GM12872 (cell line): ENCODE data around the gene MYO3B.

Source experiments
- TF ChIP-seq, protein P1 (sequence below): IDR thresholded peaks from 3 replicates; pipeline ENCODE4 v1.5.1; 2011; ENCODE audit warnings: low read depth, mild to moderate bottlenecking, low read length, moderate library complexity; ENCODE audit not compliant: insufficient read depth

The MYO3B gene

DNA sequence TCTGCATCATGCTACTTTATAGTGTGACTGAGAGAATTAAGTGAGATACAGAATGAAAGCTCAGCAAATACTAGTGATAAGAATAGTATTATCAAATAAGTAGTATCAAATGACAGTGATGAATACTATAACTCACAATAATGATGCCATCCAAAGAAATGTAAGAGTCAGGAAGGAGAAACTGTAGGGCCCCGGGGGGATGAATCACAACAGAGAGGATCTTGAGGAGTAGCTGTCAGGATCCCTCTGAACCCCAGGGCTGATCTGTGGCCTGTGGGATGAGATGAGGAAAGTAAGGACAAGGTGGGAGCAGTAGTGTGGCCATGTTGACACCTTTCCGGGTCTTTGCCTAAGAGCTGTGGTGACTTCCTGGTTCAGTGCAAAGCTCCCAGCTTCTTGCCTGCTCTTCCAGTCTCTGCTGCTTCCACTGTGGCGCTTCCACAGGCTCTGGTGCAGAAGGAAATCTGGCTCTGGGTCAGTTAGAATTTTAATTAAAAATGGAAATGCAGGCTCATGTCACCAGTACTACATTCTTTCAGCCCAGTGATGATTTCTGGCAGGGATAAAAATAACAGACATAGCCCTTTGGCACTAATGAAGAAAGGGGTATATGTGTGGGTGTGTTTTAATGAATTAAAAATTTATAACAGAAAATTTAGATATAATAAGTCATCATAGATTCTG lies 166.9 kb downstream of the MYO3B start:
- TF ChIP-seq, protein P1, sequence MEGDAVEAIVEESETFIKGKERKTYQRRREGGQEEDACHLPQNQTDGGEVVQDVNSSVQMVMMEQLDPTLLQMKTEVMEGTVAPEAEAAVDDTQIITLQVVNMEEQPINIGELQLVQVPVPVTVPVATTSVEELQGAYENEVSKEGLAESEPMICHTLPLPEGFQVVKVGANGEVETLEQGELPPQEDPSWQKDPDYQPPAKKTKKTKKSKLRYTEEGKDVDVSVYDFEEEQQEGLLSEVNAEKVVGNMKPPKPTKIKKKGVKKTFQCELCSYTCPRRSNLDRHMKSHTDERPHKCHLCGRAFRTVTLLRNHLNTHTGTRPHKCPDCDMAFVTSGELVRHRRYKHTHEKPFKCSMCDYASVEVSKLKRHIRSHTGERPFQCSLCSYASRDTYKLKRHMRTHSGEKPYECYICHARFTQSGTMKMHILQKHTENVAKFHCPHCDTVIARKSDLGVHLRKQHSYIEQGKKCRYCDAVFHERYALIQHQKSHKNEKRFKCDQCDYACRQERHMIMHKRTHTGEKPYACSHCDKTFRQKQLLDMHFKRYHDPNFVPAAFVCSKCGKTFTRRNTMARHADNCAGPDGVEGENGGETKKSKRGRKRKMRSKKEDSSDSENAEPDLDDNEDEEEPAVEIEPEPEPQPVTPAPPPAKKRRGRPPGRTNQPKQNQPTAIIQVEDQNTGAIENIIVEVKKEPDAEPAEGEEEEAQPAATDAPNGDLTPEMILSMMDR = no peak

DNA sequence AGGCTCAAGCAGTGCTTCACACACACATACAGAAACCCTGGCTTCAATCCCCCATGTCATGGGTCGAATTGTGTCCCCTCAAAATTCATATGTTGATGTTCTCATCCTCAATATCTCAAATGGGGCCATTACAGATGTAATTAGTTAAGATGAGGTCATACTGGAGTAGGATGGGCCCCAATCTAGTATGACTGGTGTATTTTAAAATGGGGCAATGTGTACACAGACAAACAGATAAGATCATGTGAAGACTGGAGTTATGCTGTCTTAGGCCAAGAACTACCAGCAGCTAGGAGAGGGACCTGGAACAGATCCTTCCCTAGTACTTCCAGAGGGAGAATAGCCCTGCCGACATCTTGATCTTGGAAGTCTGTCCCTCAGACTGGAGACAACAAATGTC lies 167.7 kb downstream of the MYO3B start:
- TF ChIP-seq, protein P1 = no peak

DNA sequence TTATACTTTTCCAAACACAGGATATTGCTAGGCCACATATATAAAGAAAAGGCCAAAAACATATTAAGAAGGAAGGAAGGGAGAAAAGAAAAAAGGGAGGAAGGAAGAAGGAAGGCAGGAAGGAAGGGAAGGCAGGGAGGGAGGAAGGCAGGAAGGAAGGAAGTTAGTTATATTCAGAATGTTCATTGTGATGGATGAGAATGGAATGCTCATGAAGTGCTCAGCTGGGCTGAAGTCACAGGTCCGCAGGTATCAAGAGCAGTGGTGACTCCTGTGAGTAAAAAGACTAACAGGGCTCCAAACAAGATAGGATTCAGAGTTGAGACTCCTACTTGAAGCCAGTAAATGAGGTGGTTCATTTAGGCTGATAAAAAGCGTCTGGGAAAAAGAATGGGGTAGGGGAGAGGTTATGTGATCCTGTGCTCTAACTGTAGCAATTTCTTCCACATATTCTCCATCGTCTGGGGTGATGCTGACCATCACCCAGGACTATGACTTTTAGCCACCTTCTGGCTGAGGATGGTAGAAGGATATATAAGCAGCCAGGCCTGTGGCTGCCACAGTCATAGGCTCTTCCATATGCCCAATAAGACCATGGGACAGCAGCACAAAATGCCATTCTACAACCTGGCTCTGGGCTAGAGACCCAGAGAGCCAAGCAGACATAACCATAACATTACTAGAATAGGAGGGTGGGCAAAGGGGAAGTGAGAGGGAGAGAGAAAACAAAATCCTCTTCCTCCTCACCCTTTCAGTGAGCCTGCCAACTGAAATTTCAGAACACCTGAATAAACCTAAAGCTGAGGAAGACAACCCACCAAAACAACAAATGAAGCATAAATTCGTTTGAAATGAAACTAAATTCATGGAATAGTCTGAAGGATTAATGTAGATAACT lies 173.2 kb downstream of the MYO3B start:
- TF ChIP-seq, protein P1 = no peak

- TF ChIP-seq, protein P1 = no peak
Observed at GRCh38 chr2:170353723-170354122, 175.8 kb downstream of the MYO3B start.

DNA sequence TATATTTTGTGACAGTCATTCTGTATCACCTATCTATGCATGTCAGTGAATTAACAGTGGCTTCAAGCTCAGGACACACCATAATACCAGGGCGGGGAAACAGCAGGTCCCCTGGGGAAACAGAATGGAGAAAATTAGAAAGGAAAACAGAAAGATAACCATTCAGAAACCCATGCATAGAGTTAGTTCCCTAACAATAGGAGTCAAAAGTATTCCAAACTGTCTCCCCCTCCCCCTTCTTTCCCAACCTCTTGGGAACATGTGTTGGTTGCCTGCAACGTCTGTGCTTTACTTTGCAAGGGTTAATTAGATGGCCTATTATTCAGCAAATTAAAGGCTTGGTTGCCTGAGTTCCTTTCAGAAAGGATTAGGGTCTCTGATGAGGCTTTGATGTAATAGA lies 176.4 kb downstream of the MYO3B start:
- TF ChIP-seq, protein P1 = no peak

GRCh38 chr2:170354855-170355780 lies 177.2 kb downstream of the MYO3B start:
- TF ChIP-seq, protein P1 = no peak

DNA sequence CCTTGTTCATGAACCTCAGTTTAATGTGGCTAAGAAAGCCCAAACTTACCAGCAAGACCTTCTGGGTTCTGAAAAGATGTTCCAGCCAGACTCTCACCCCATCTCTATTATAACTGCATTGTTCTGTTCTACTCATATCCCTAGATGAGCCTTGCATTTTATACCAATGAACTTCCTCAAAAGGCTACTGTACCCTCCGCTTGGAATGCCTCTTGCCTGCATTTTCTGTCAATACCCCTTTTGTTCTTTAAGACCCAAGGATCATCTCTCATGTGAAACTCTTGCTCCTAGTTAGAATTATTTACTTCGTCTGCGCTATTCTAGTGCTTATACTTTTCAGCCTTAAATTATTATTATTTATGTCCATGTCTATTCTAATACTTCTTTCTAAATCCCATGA lies 181.5 kb downstream of the MYO3B start:
- TF ChIP-seq, protein P1 = no peak
